Thoracic aorta (tissue), 2 donors: ENCODE measurements around the gene ENOSF1. TPM values are rescaled to one million over a fixed set of nuclear protein-coding genes. Genes with fewer than 3 reads are reported as not detected.

Source experiments
- ATAC-seq: fragments of 150-250 bp; one replicate; pipeline ENCODE4 v1.8.0; 2017; ENCODE audit warnings: low read depth; ENCODE audit not compliant: insufficient number of reproducible peaks, low FRiP score
- DNase-seq: peaks from one replicate; pipeline ENCODE4 v3.0.0-alpha.2; 2020; ENCODE audit warnings: low spot score
- H3K27ac ChIP-seq, 2 donors: fragments of 200-600 bp; sonication (generic); 1 replicate in 1 of 2; 2 replicates in 1 of 2; pipeline ENCODE4 v1.5.1; 2016; ENCODE audit warnings: mild to moderate bottlenecking in 2 of 2, moderate library complexity in 2 of 2
- H3K27me3 ChIP-seq: fragments of 200-600 bp; sonication (generic); replicated peaks from 2 replicates; pipeline ENCODE4 v1.6.0; 2016; ENCODE audit warnings: mild to moderate bottlenecking; ENCODE audit not compliant: insufficient read depth
- H3K36me3 ChIP-seq: fragments of 200-600 bp; sonication (generic); one replicate; pipeline ENCODE4 v1.5.1; 2016
- H3K4me1 ChIP-seq, 2 donors: fragments of 200-600 bp; sonication (generic); 1 replicate in 1 of 2; 2 replicates in 1 of 2; pipeline versions ENCODE4 v1.5.1 to v1.6.0; 2016; ENCODE audit warnings: low read depth in 2 of 2, mild to moderate bottlenecking in 1 of 2; ENCODE audit not compliant: control insufficient read depth in 1 of 2
- H3K4me3 ChIP-seq: fragments of 200-600 bp; sonication (generic); 2 replicates; pipeline ENCODE4 v1.5.1; 2016; ENCODE audit warnings: mild to moderate bottlenecking
- H3K9me3 ChIP-seq: fragments of 200-600 bp; sonication (generic); 2 replicates; pipeline ENCODE4 v1.5.1; 2016
- CTCF ChIP-seq: fragments of 200-600 bp; sonication (generic); IDR thresholded peaks from one replicate; pipeline ENCODE4 v1.5.1; 2019; ENCODE audit warnings: antibody characterized with exemption
- total RNA-seq, 2 donors: library from RNA; depleted of rRNA; stranded (reverse); fragments of >200 nt; gene quantifications; one replicate each; pipeline versions ENCODE4 v1.1.0 to v1.2.3, GENCODE V29; 2016

ENOSF1 gene
- total RNA-seq, 2 donors from 2014 or later: 77.8 to 85.9 TPM

GRCh38 chr18:675307-675706 lies 37.1 kb downstream of the ENOSF1 start:
- no peak for DNase-seq
- peaks cover 19% of the 10 kb centered on the region for H3K36me3 ChIP-seq
- no peak for TF ChIP-seq CTCF
- no peaks in the 10 kb centered on the region for H3K9me3 ChIP-seq
- peaks cover 3 to 4% of the 10 kb centered on the region in 2 donors for H3K4me1 ChIP-seq
- no peak overlapping the region for H3K4me3 ChIP-seq
- no peak for ATAC-seq
- H3K27me3 ChIP-seq: no peaks in the 10 kb centered on the region
- H3K27ac ChIP-seq: no peak overlapping the region

GRCh38 chr18:673769-674168 lies 38.7 kb downstream of the ENOSF1 start:
- H3K4me1 ChIP-seq: peaks cover 3 to 4% of the 10 kb centered on the region in 2 donors

GRCh38 chr18:673317-673716 lies 39.1 kb downstream of the ENOSF1 start:
- no peak for TF ChIP-seq CTCF
- no peaks in the 10 kb centered on the region for H3K9me3 ChIP-seq
- no peaks in the 10 kb centered on the region for H3K27me3 ChIP-seq
- H3K36me3 ChIP-seq: peaks cover 23% of the 10 kb centered on the region
- H3K4me1 ChIP-seq: peaks cover 3 to 4% of the 10 kb centered on the region in 2 donors
- no peak overlapping the region for H3K27ac ChIP-seq
- H3K4me3 ChIP-seq: no peak overlapping the region
- ATAC-seq (no peak), DNase-seq (no peak)

More at GRCh38 chr18:673769-674168, 38.7 kb downstream of the ENOSF1 start:
- H3K4me3 ChIP-seq: no peak overlapping the region
- peaks cover 23% of the 10 kb centered on the region for H3K36me3 ChIP-seq
- no peak overlapping the region for H3K27ac ChIP-seq
- H3K9me3 ChIP-seq: no peaks in the 10 kb centered on the region
- no peak for TF ChIP-seq CTCF
- ATAC-seq (no peak), DNase-seq (no peak)
- H3K27me3 ChIP-seq: no peaks in the 10 kb centered on the region

GRCh38 chr18:671405-671804 lies 41.0 kb downstream of the ENOSF1 start:
- no peaks in the 10 kb centered on the region for H3K27me3 ChIP-seq
- no peak overlapping the region for H3K27ac ChIP-seq
- H3K4me1 ChIP-seq: peaks cover 3 to 4% of the 10 kb centered on the region in 2 donors
- no peak overlapping the region for H3K4me3 ChIP-seq
- no peaks in the 10 kb centered on the region for H3K9me3 ChIP-seq
- no peak for ATAC-seq
- no peak for DNase-seq
- TF ChIP-seq CTCF: no peak
- peaks cover 16% of the 10 kb centered on the region for H3K36me3 ChIP-seq

- peaks cover 15% of the 10 kb centered on the region for H3K36me3 ChIP-seq
Observed at GRCh38 chr18:670522-670921, 41.9 kb downstream of the ENOSF1 start.

More at GRCh38 chr18:670522-670921, 41.9 kb downstream of the ENOSF1 start:
- H3K4me3 ChIP-seq: no peak overlapping the region
- ATAC-seq (no peak), DNase-seq (no peak)
- no peaks in the 10 kb centered on the region for H3K9me3 ChIP-seq
- no peaks in the 10 kb centered on the region for H3K27me3 ChIP-seq
- peaks cover 3 to 4% of the 10 kb centered on the region in 2 donors for H3K4me1 ChIP-seq
- TF ChIP-seq CTCF: no peak
- no peak overlapping the region for H3K27ac ChIP-seq
